ENCODE measurements around the gene USP9X. TPM values are rescaled to one million over a fixed set of nuclear protein-coding genes. Genes with fewer than 3 reads are reported as not detected.

USP9X gene
- total and polyA plus RNA-seq, 2 experiments from 2014 or later: 62.2 to 329 TPM

- TF ChIP-seq REST (IDR thresholded peaks at IDR 0.05; ENCODE audit: unreplicated experiment) (no peak), CREB1 (CRISPR knock-in tag; IDR thresholded peaks at IDR 0.05; ENCODE audit: low read depth) (no peak), EZH2 (IDR thresholded peaks at IDR 0.05; ENCODE audit: low read depth, unreplicated experiment) (no peak), ZNF114 (CRISPR knock-in tag; IDR thresholded peaks at IDR 0.05) (no peak), EZH2phosphoT487 (IDR thresholded peaks at IDR 0.05; ENCODE audit: unreplicated experiment) (no peak), ZNF331 (CRISPR knock-in tag; IDR thresholded peaks at IDR 0.05; ENCODE audit: low read depth) (no peak), ETS1 (IDR thresholded peaks at IDR 0.05) (no peak), NANOG (IDR thresholded peaks at IDR 0.05; ENCODE audit: borderline replicate concordance) (no peak), CTCF (conservative IDR thresholded peaks at IDR 0.05; ENCODE audit: low read depth in 2 of 2) (no peak), POLR2AphosphoS5 (IDR thresholded peaks at IDR 0.05; ENCODE audit: low read depth) (no peak)
Measured at GRCh38 chrX:41265615-41266014, 180.4 kb downstream of the USP9X start (continued).

GRCh38 chrX:41273638-41274037 lies 188.4 kb downstream of the USP9X start:
- TF ChIP-seq EZH2 (IDR thresholded peaks at IDR 0.05; ENCODE audit: low read depth, unreplicated experiment): no peak
- TF ChIP-seq NANOG (IDR thresholded peaks at IDR 0.05; ENCODE audit: borderline replicate concordance): no peak
- no peak for TF ChIP-seq JUNB (IDR thresholded peaks at IDR 0.05; ENCODE audit: unreplicated experiment)
- no peak for TF ChIP-seq ZNF114 (CRISPR knock-in tag; IDR thresholded peaks at IDR 0.05)
- no peak for TF ChIP-seq ETS1 (IDR thresholded peaks at IDR 0.05)
- no peak for TF ChIP-seq STAT1 (IDR thresholded peaks at IDR 0.05; ENCODE audit: unreplicated experiment)
- TF ChIP-seq ZNF331 (CRISPR knock-in tag; IDR thresholded peaks at IDR 0.05; ENCODE audit: low read depth): no peak
- Histone ChIP-seq H3K4me1 (ENCODE audit: insufficient read depth) (peaks cover 3% of the 10 kb centered on the region; the same call in 1 of the 2 replicates), H2AFZ (no peak overlapping the region), H3K79me2 (replicated peaks; ENCODE audit: insufficient read depth) (no peaks in the 10 kb centered on the region), H3F3A (replicated peaks; ENCODE audit: low read depth) (no peaks in the 10 kb centered on the region), H3K4me3 (no peak overlapping the region), H3K9me2 (ENCODE audit: insufficient read depth) (no peaks in the 10 kb centered on the region), H3K27me3 (ENCODE audit: insufficient read depth) (no peaks in the 10 kb centered on the region), H3K4me2 (no peak overlapping the region), H3K36me3 (ENCODE audit: insufficient read depth) (no peaks in the 10 kb centered on the region), H4K20me1 (replicated peaks; ENCODE audit: insufficient read depth) (no peaks in the 10 kb centered on the region), H3K27ac (ENCODE audit: low read depth) (no peak overlapping the region)
- peaks cover 8% of the 10 kb centered on the region for H3K4me1 Mint-ChIP-seq
- DNase-seq (ENCODE audit: low spot score): no peak
- no peaks in the 10 kb centered on the region for H3K9me3 Mint-ChIP-seq
- no peaks in the 10 kb centered on the region for H3K36me3 Mint-ChIP-seq (ENCODE audit: low read depth)
- ATAC-seq: no peak
- no peak overlapping the region for H3K27ac Mint-ChIP-seq
- peaks cover 4% of the 10 kb centered on the region for H3K27me3 Mint-ChIP-seq (ENCODE audit: insufficient read depth, low read depth, poor library complexity)
- H3K4me3 Mint-ChIP-seq: no peak overlapping the region
